K562 (cell line): ENCODE measurements around the gene ATXN7L1. TPM values are rescaled to one million over a fixed set of nuclear protein-coding genes. Genes with fewer than 3 reads are reported as not detected.

ENCODE experiments used
- ATAC-seq: fragments of 200-7000 bp; cut with Tn5 transposase; 3 replicates; pipeline ENCODE4 v1.9.1; 2020; ENCODE audit warnings: moderate library complexity
- BruUV-seq: library from RNA; stranded (reverse); fragments of 400-500 nt; replicated peaks from 2 replicates; lab custom pipeline; 2021; lab: Mats Ljungman, UMichigan
- CTCF ChIA-PET: fragments of 300-600 bp; formaldehyde crosslinking; extraction: SDS; loops from one replicate; lab custom pipeline; 2021; ENCODE audit warnings: low intra/inter-chr PET ratio; lab: Yijun Ruan, JAX
- POLR2A ChIA-PET: fragments of 300-600, 350-650 bp; sonication (Branson Sonifier 250); formaldehyde crosslinking; extraction: SDS; loops from one replicate; lab custom pipeline; 2021; ENCODE audit warnings: antibody characterized with exemption, inconsistent platforms; lab: Yijun Ruan, JAX
- DNase-seq, 4 experiments: peaks; one replicate each; pipeline versions ENCODE4 v3.0.0 to v3.0.0-alpha.2; 2011 to 2018; ENCODE audit warnings: low spot score in 3 of 4, mixed read lengths in 3 of 4; ENCODE audit errors: extremely low read depth in 1 of 4
- FAIRE-seq: peaks from 2 replicates; lab custom pipeline; 2011; peaks lifted over from hg19 to GRCh38; lab: Jason Lieb, UNC
- H2AFZ ChIP-seq: 2 replicates; pipeline ENCODE4 v1.6.0; 2011; ENCODE audit warnings: low read depth, low read length, control low read depth, inconsistent platforms
- H3K27ac ChIP-seq: fragments of 200-600 bp; 3 replicates; pipeline ENCODE4 v1.8.0; 2011; ENCODE audit warnings: low read depth, mild to moderate bottlenecking, control low read depth, inconsistent platforms, low read length, moderate library complexity, mixed read lengths; ENCODE audit errors: extremely low read depth
- H3K27me3 ChIP-seq, 2 experiments: fragments of 300-600 bp in 1 of 2; 2 replicates in 1 of 2; 3 replicates in 1 of 2; pipeline versions ENCODE4 v1.6.0 to v1.8.0; 2011; ENCODE audit warnings: inconsistent platforms in 2 of 2, low read length in 2 of 2, mild to moderate bottlenecking in 1 of 2, mixed read lengths in 1 of 2, moderate library complexity in 1 of 2; ENCODE audit not compliant: control insufficient read depth in 2 of 2, insufficient read depth in 2 of 2
- H3K36me3 ChIP-seq: fragments of 300-600 bp; 3 replicates; pipeline ENCODE4 v1.8.0; 2011; ENCODE audit warnings: mild to moderate bottlenecking, low read length, inconsistent platforms; ENCODE audit not compliant: control insufficient read depth, insufficient read depth
- H3K4me1 ChIP-seq, 2 experiments: fragments of 200-600 bp in 1 of 2; replicated peaks in 1 of 2; 2 replicates in 1 of 2; 3 replicates in 1 of 2; pipeline versions ENCODE4 v1.5.1 to v1.8.0; 2011; ENCODE audit warnings: inconsistent platforms in 2 of 2, low read length in 2 of 2, mild to moderate bottlenecking in 1 of 2, mixed read lengths in 1 of 2, moderate library complexity in 1 of 2; ENCODE audit not compliant: control insufficient read depth in 2 of 2, insufficient read depth in 2 of 2
- H3K4me2 ChIP-seq: 2 replicates; pipeline ENCODE4 v1.6.1; 2011; ENCODE audit warnings: low read length, control low read depth, inconsistent platforms, mixed read lengths; ENCODE audit not compliant: insufficient read depth
- H3K4me3 ChIP-seq: fragments of 200-600 bp; sonication (generic), shearing (Covaris generic); 2 replicates; pipeline ENCODE4 v1.5.1; 2016; ENCODE audit warnings: control low read depth, inconsistent platforms
- H3K79me2 ChIP-seq: fragments of 200-600 bp; 3 replicates; pipeline ENCODE4 v1.8.0; 2011; ENCODE audit warnings: low read length, inconsistent platforms; ENCODE audit not compliant: control insufficient read depth, insufficient read depth
- H3K9ac ChIP-seq, 2 experiments: 2 replicates each; pipeline versions ENCODE4 v1.6.0 to v1.6.1; 2011; ENCODE audit warnings: low read depth in 2 of 2, low read length in 2 of 2, control low read depth in 1 of 2, inconsistent platforms in 1 of 2, mild to moderate bottlenecking in 1 of 2, mixed read lengths in 1 of 2; ENCODE audit not compliant: insufficient read depth in 1 of 2
- H3K9me1 ChIP-seq: one replicate; pipeline ENCODE4 v1.6.0; 2011; ENCODE audit warnings: inconsistent platforms, mild to moderate bottlenecking, low read length, moderate library complexity; ENCODE audit not compliant: control insufficient read depth, insufficient read depth
- H3K9me3 ChIP-seq: replicated peaks from 2 replicates; pipeline ENCODE4 v1.5.1; 2011; ENCODE audit warnings: low read depth, low read length, inconsistent platforms; ENCODE audit not compliant: control insufficient read depth, insufficient read depth
- H4K20me1 ChIP-seq: replicated peaks from 2 replicates; pipeline ENCODE4 v1.6.1; 2011; ENCODE audit warnings: low read length, inconsistent platforms, mixed read lengths; ENCODE audit not compliant: control insufficient read depth, insufficient read depth
- BRCA1 ChIP-seq, 2 experiments: fragments of 450-650 bp in 1 of 2; sonication (generic) in 1 of 2; formaldehyde crosslinking in 1 of 2; IDR thresholded peaks; 2 replicates each; pipeline versions ENCODE4 v1.5.0 to v1.6.1; 2017 to 2020; ENCODE audit warnings: mild to moderate bottlenecking in 1 of 2, missing genetic modification reagents in 1 of 2
- ESRRA ChIP-seq: fragments of 450-650 bp; IDR thresholded peaks from 2 replicates; pipeline ENCODE4 v1.6.1; 2014; ENCODE audit warnings: low read depth, mild to moderate bottlenecking, moderate library complexity, borderline replicate concordance
- EWSR1 ChIP-seq: fragments of 450-650 bp; IDR thresholded peaks from 2 replicates; pipeline ENCODE4 v1.6.1; 2018; ENCODE audit warnings: borderline replicate concordance, mild to moderate bottlenecking, low read depth, moderate library complexity; ENCODE audit not compliant: partially characterized antibody
- LARP7 ChIP-seq: fragments of 450-650 bp; IDR thresholded peaks from 2 replicates; pipeline ENCODE4 v1.6.1; 2016
- PYGO2 ChIP-seq: fragments of 450-650 bp; IDR thresholded peaks from 2 replicates; pipeline ENCODE4 v1.6.1; 2016; ENCODE audit warnings: mild to moderate bottlenecking, missing genetic modification characterization, moderate library complexity, missing compliant biosample characterization
- TAL1 ChIP-seq: fragments of 450-650 bp; IDR thresholded peaks from 2 replicates; pipeline ENCODE4 v1.6.1; 2016; ENCODE audit warnings: mild to moderate bottlenecking
- TRIM24 ChIP-seq, 2 experiments: fragments of 450-650 bp; IDR thresholded peaks; 2 replicates each; pipeline ENCODE4 v1.6.1; 2016
- ZBTB17 ChIP-seq: fragments of 450-650 bp; formaldehyde crosslinking; IDR thresholded peaks from 2 replicates; pipeline ENCODE4 v1.4.0; 2020; ENCODE audit warnings: mild to moderate bottlenecking
- ZNF263 ChIP-seq: sonication (generic); formaldehyde crosslinking; IDR thresholded peaks from 2 replicates; pipeline ENCODE4 v1.8.0; 2022; ENCODE audit warnings: mild to moderate bottlenecking, missing genetic modification reagents, borderline replicate concordance
- ZNF778 ChIP-seq: fragments of 450-650 bp; formaldehyde crosslinking; IDR thresholded peaks from 2 replicates; pipeline ENCODE4 v1.4.0; 2020; ENCODE audit warnings: mild to moderate bottlenecking, moderate library complexity
- WGBS: fragments of 100-300 bp; shearing (Covaris generic); methylation state at CpG from one replicate; pipeline ENCODE4 v1.1.6; 2016; ENCODE audit warnings: low coverage, mixed read lengths; ENCODE audit not compliant: insufficient coverage; ENCODE audit errors: missing lambda C conversion rate; 5-methylcytosine and 5-hydroxymethylcytosine counted together
- in situ Hi-C: fragments of 300-500 bp; cut with MboI; formaldehyde crosslinking; loops from 4 replicates; pipeline ENCODE4 v1.15.0; 2018; ENCODE audit warnings: inconsistent platforms, mixed read lengths
- intact Hi-C: fragments of 100-400 bp; cut with micrococcal nuclease; formaldehyde crosslinking; loops from 2 replicates; pipeline ENCODE4 v1.14.2; 2022
- polyA plus RNA-seq, 8 experiments: library from polyadenylated mRNA; depleted of rRNA in 4 of 8; stranded (reverse) in 5 of 8; unstranded in 3 of 8; fragments of >200 nt; fragmentation: Nextera tagmentation in 2 of 8; fragmentation: Illumina TruSeq in 1 of 8; extraction: Ambion mirVana in 2 of 8; extraction: Trizol in 1 of 8; gene quantifications; 2 replicates each; pipeline versions ENCODE4 v1.2.1 to v1.2.3, GENCODE V29; 2011 to 2014; ENCODE audit warnings: inconsistent platforms in 1 of 8, missing spikeins in 1 of 8
- total RNA-seq, 7 experiments: library from RNA; depleted of rRNA in 6 of 7; stranded (reverse); fragments of >200 nt in 6 of 7; fragmentation: Illumina TruSeq in 2 of 7; extraction: Trizol in 2 of 7; gene quantifications; 2 replicates each; pipeline versions ENCODE4 v1.2.1 to v1.2.3, GENCODE V29; 2011 to 2021; ENCODE audit warnings: low replicate concordance in 1 of 7
- TF ChIP-seq, protein P1 (sequence below): IDR thresholded peaks from 2 replicates; pipeline ENCODE4 v1.6.1; 2016; ENCODE audit warnings: missing genetic modification characterization, missing compliant biosample characterization
- TF ChIP-seq, protein P2 (sequence below): fragments of 450-650 bp; IDR thresholded peaks from 2 replicates; pipeline ENCODE4 v1.6.1; 2018; ENCODE audit warnings: mild to moderate bottlenecking, low read depth; ENCODE audit not compliant: partially characterized antibody
- TF ChIP-seq, protein P3 (sequence below): fragments of 450-650 bp; IDR thresholded peaks from one replicate; pipeline ENCODE4 v1.6.1; 2018; ENCODE audit warnings: mild to moderate bottlenecking, moderate library complexity; ENCODE audit not compliant: partially characterized antibody

ATXN7L1 gene
- total and polyA plus RNA-seq, 9 of the 15 experiments (the other 6 are each of a cell fraction or from before 2014, with no cell fraction given) = 6.6 to 13.7 (median 10.7) TPM

DNA sequence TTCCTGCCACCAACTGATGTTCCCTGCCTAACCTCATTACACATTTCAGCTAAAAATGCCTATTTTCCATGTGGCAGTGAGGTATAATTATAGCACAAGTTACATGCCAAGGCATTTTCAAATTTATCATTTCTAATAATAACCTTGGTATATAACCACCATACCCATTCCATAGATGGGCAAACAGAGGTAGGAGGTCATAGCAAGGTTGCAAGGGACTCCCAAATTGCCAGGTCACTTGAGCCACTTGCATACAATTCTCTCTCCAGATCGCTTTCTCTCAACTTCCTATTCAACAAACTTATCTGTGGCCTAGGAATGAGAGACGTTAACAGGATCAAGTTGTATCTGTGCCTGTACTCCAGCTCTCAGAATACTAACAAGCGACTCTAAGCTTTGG is 108.3 kb downstream of the ATXN7L1 start (continued):
- TF ChIP-seq ZNF778 (CRISPR knock-in tag) (no peak), TAL1 (no peak), PYGO2 (tag) (no peak), TRIM24 (IDR thresholded peaks at IDR 0.05) (no peak), BRCA1 (IDR thresholded peaks at IDR 0.05) (no peak), BRCA1 (CRISPR knock-in tag; IDR thresholded peaks at IDR 0.05) (no peak), ESRRA (peak; percentile 97), ZBTB17 (CRISPR knock-in tag) (no peak), EWSR1 (no peak)
- TF ChIP-seq, protein P1, sequence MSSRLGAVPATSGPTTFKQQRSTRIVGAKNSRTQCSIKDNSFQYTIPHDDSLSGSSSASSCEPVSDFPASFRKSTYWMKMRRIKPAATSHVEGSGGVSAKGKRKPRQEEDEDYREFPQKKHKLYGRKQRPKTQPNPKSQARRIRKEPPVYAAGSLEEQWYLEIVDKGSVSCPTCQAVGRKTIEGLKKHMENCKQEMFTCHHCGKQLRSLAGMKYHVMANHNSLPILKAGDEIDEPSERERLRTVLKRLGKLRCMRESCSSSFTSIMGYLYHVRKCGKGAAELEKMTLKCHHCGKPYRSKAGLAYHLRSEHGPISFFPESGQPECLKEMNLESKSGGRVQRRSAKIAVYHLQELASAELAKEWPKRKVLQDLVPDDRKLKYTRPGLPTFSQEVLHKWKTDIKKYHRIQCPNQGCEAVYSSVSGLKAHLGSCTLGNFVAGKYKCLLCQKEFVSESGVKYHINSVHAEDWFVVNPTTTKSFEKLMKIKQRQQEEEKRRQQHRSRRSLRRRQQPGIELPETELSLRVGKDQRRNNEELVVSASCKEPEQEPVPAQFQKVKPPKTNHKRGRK (tag) = no peak

DNA sequence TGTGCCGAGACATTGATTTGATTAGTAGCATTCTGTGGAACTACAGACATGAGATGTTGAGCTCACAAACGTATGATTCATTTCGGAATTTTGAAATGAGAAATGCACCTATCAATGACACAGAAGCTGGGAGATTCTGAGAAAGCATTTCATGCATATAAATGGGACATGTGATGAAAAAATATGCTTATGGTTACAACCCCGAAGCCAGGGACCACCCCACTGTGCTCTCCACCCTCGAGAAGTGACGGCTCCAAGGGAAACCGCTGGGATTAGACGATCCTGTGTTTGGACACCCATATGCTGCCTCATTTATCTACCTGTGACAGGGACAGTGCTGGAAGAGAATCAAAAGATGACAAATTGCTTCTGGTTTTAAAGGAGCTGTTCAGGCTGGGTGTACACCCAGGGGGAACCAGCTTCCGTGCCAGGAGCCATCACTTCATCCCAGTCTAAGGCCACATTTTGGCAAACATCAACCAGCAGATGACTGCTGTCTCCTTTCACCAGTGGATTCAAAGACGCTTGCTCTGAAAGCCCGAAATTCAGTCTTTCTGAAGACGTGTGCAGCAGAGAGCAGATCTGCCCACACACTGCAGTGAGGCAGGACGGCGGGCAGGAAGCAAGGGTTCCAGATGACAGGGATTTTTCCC is 109.9 kb downstream of the ATXN7L1 start:
- CTCF ChIA-PET = interaction anchor here (0.9 kb wide), 1 partner anchor 274 kb away, joined by 4 read pairs; no protein-coding TSS in a partner anchor
- no peak overlapping the region for H2AFZ ChIP-seq
- POLR2A ChIA-PET = interaction anchor here (0.9 to 3.2 kb wide), 4 partner anchors 8 to 20 kb away, joined by 3 to 10 read pairs (median 4); no protein-coding TSS in a partner anchor
- intact Hi-C loops = loop anchor here (5.0 kb wide), 1 partner anchor 111 kb away; the partner anchor contains the start of gene ATXN7L1
- H3K9ac ChIP-seq = no peak overlapping the region
- in situ Hi-C loops = no loop called here
- H3K27me3 ChIP-seq = peaks cover 12 to 27% of the 10 kb centered on the region in 2 experiments; a peak in 4 of 5 replicates
- WGBS = 10% methylated on average over 14 of the region's 14 CpGs
- no peak overlapping the region for H3K4me2 ChIP-seq
- H3K9me1 ChIP-seq = no peaks in the 10 kb centered on the region
- no peak for DNase-seq
- FAIRE-seq = no peak
- no TSS peak for BruUV-seq
- no peaks in the 10 kb centered on the region for H3K4me1 ChIP-seq
- no peak for ATAC-seq
- no peaks in the 10 kb centered on the region for H3K36me3 ChIP-seq
- no peak overlapping the region for H3K4me3 ChIP-seq
- H3K79me2 ChIP-seq = no peaks in the 10 kb centered on the region
- H3K9me3 ChIP-seq = no peaks in the 10 kb centered on the region
- H4K20me1 ChIP-seq = peaks cover 7% of the 10 kb centered on the region
- H3K27ac ChIP-seq = no peak overlapping the region
- TF ChIP-seq, protein P2, sequence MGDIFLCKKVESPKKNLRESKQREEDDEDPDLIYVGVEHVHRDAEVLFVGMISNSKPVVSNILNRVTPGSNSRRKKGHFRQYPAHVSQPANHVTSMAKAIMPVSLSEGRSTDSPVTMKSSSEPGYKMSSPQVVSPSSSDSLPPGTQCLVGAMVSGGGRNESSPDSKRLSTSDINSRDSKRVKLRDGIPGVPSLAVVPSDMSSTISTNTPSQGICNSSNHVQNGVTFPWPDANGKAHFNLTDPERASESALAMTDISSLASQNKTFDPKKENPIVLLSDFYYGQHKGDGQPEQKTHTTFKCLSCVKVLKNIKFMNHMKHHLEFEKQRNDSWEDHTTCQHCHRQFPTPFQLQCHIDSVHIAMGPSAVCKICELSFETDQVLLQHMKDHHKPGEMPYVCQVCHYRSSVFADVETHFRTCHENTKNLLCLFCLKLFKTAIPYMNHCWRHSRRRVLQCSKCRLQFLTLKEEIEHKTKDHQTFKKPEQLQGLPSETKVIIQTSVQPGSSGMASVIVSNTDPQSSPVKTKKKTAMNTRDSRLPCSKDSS = no peak
- TF ChIP-seq, protein P3, sequence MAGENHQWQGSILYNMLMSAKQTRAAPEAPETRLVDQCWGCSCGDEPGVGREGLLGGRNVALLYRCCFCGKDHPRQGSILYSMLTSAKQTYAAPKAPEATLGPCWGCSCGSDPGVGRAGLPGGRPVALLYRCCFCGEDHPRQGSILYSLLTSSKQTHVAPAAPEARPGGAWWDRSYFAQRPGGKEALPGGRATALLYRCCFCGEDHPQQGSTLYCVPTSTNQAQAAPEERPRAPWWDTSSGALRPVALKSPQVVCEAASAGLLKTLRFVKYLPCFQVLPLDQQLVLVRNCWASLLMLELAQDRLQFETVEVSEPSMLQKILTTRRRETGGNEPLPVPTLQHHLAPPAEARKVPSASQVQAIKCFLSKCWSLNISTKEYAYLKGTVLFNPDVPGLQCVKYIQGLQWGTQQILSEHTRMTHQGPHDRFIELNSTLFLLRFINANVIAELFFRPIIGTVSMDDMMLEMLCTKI = no peak
- TF ChIP-seq LARP7 (no peak), ZNF263 (no peak)
